Immature natural killer cell (primary cell): Measurements from ENCODE around the gene CTBP2. TPM values are rescaled to one million over a fixed set of nuclear protein-coding genes. Genes with fewer than 3 reads are reported as not detected.

Experiments
- DNase-seq, 3 donors: peaks; one replicate each; pipeline ENCODE4 v3.0.0; 2022; ENCODE audit warnings: mixed read lengths in 1 of 3
- H3K27ac Mint-ChIP-seq, 6 donors: one replicate each; pipeline ENCODE4 v1.8.0; 2020; ENCODE audit warnings: mixed read lengths in 6 of 6, mild to moderate bottlenecking in 5 of 6, inconsistent platforms in 4 of 6, moderate library complexity in 3 of 6
- H3K27me3 Mint-ChIP-seq, 3 donors: one replicate each; pipeline ENCODE4 v1.8.0; 2020 to 2021; ENCODE audit warnings: low read depth in 3 of 3, mild to moderate bottlenecking in 3 of 3, mixed read lengths in 3 of 3, moderate library complexity in 3 of 3, inconsistent platforms in 1 of 3
- H3K36me3 Mint-ChIP-seq, 3 donors: one replicate each; pipeline ENCODE4 v1.8.0; 2020; ENCODE audit warnings: mixed read lengths in 3 of 3, inconsistent platforms in 2 of 3, mild to moderate bottlenecking in 2 of 3
- H3K4me1 Mint-ChIP-seq, 2 donors: one replicate each; pipeline ENCODE4 v1.8.0; 2020; ENCODE audit warnings: inconsistent platforms in 2 of 2, mild to moderate bottlenecking in 2 of 2, mixed read lengths in 2 of 2, moderate library complexity in 1 of 2
- H3K4me3 Mint-ChIP-seq, 5 donors: one replicate each; pipeline ENCODE4 v1.8.0; 2020; ENCODE audit warnings: mild to moderate bottlenecking in 5 of 5, mixed read lengths in 5 of 5, inconsistent platforms in 3 of 5, moderate library complexity in 3 of 5
- H3K9me3 Mint-ChIP-seq, 6 donors: one replicate each; pipeline ENCODE4 v1.8.0; 2020; ENCODE audit warnings: mild to moderate bottlenecking in 6 of 6, mixed read lengths in 6 of 6, inconsistent platforms in 4 of 6, moderate library complexity in 3 of 6
- polyA plus RNA-seq, 3 donors: library from polyadenylated mRNA; unstranded; fragments of 300-500 nt; fragmentation: Illumina TruSeq; gene quantifications; one replicate each; pipeline ENCODE4 v1.2.3, GENCODE V29; 2021

CTBP2 gene
- polyA plus RNA-seq, 3 donors from 2014 or later = 89.8 to 154 (median 131) TPM

DNA sequence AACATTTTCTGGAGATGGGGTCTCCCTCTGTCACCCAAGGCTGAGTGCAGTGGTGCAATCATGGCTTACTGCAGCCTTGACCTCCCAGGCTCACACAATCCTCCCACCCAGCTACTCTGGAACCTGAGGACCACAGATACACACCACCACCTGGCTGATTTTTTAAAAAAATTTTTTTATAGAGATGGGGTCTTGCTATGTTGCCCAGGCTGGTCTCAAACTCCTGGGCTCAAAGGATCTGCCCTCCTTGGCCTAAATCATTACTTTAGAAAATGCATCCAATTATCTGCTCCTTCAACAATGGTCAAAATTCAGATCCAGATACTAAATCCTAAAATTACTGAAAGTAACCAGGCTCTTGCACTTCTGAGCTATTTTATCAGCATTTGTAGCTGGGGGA is 55.2 kb downstream of the CTBP2 start:
- peak overlapping the region; percentile 38 to 76 (median 57) for H3K27ac Mint-ChIP-seq
- H3K4me3 Mint-ChIP-seq = peak overlapping the region in 1 of 5 donors; percentile 5
- H3K36me3 Mint-ChIP-seq = peaks cover 7 to 20% (median 16%) of the 10 kb centered on the region in 3 donors
- no peaks in the 10 kb centered on the region for H3K9me3 Mint-ChIP-seq
- peaks cover 0 to 7% (median 0%) of the 10 kb centered on the region in 3 donors for H3K27me3 Mint-ChIP-seq
- H3K4me1 Mint-ChIP-seq = peaks cover 90 to 99% of the 10 kb centered on the region in 2 donors
- no peak for DNase-seq

- H3K4me3 Mint-ChIP-seq = no peak overlapping the region
- peaks cover 0 to 7% (median 0%) of the 10 kb centered on the region in 3 donors for H3K27me3 Mint-ChIP-seq
- DNase-seq = no peak
- H3K4me1 Mint-ChIP-seq = peaks cover 90 to 99% of the 10 kb centered on the region in 2 donors
- peak overlapping the region in 5 of 6 donors; percentile 8 to 78 (median 46) for H3K27ac Mint-ChIP-seq
- peaks cover 7 to 20% (median 16%) of the 10 kb centered on the region in 3 donors for H3K36me3 Mint-ChIP-seq
- H3K9me3 Mint-ChIP-seq = no peaks in the 10 kb centered on the region
Measured at GRCh38 chr10:125104559-125104958, 55.8 kb downstream of the CTBP2 start.

DNA sequence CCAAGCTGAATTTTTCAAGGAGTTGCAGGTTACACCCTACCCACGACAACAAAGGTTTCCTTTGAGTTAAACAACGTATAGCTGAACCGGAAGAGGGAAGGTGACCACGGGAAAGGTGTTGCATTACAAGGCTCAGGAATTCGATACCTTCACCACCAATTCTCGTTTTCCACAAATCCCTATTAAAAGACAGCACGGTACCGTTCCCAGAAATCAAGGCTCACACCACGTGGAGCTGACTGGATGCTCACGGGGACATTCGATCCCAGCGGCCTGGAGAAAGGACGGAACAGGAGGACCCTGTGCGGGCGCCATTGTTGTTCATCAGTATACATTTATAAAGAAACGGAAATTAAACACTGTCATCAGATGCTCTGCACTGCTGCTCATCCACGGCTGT is 56.4 kb downstream of the CTBP2 start:
- DNase-seq = no peak
- peaks cover 0 to 7% (median 0%) of the 10 kb centered on the region in 3 donors for H3K27me3 Mint-ChIP-seq
- no peaks in the 10 kb centered on the region for H3K9me3 Mint-ChIP-seq
- H3K4me1 Mint-ChIP-seq = peaks cover 90 to 100% of the 10 kb centered on the region in 2 donors
- H3K27ac Mint-ChIP-seq = peak overlapping the region in 4 of 6 donors; percentile 37 to 76 (median 70)
- no peak overlapping the region for H3K4me3 Mint-ChIP-seq
- H3K36me3 Mint-ChIP-seq = peaks cover 7 to 19% (median 15%) of the 10 kb centered on the region in 3 donors

- H3K4me3 Mint-ChIP-seq = peak overlapping the region in 1 of 5 donors; percentile 10
- peaks cover 7 to 14% (median 10%) of the 10 kb centered on the region in 3 donors for H3K36me3 Mint-ChIP-seq
- peaks cover 0 to 7% (median 2%) of the 10 kb centered on the region in 3 donors for H3K27me3 Mint-ChIP-seq
- H3K9me3 Mint-ChIP-seq = no peaks in the 10 kb centered on the region
- peak overlapping the region; percentile 37 to 76 (median 70) for H3K27ac Mint-ChIP-seq
- DNase-seq = no peak
- H3K4me1 Mint-ChIP-seq = peaks cover 91 to 100% of the 10 kb centered on the region in 2 donors
Measured at GRCh38 chr10:125103466-125103865, 56.9 kb downstream of the CTBP2 start.

DNA sequence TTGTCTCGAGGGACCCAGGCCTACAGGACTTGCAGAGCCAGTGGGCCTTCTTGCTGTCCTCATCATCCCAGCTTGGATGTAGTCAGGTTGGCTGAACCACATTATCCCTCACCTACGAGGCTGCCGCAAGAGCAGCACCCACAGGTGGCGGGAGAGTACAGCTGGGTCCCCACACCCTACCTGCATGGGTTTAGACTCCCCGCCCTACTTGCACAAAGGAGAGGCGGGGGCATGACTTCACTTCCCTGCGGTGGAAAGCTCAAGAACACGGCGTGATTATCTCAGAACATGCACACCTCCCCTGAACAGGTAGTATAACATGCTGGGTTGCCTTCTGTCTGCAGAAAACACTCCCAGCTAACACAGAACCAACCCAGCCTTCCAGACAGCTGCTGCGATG is 57.5 kb downstream of the CTBP2 start:
- Mint-ChIP-seq H3K4me3 (no peak overlapping the region), H3K4me1 (peaks cover 94 to 100% of the 10 kb centered on the region in 2 donors), H3K27me3 (peaks cover 3 to 7% (median 4%) of the 10 kb centered on the region in 3 donors), H3K9me3 (no peaks in the 10 kb centered on the region), H3K27ac (peak overlapping the region; percentile 37 to 76 (median 64)), H3K36me3 (peaks cover under 1 to 8% (median 6%) of the 10 kb centered on the region in 3 donors)
- DNase-seq = no peak

DNA sequence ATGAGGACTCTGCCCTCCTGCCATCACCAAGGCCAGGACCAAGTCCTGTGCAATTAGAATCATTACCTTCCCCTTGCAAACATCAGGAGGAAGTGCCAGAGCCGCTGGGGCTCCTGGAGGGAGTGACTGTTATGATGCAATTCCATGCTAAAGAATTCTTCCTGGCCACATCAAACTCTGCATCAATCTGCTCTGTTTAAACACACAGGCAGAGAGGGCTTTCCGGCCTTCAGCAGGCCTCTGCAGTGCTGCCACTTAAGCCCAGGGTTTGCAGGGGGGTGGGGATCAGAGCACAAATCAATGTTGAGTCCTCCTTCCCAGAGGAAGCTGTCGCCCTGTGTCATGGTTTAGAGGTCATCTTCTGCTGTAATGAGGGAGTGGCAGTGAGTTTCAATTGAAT is 58.1 kb downstream of the CTBP2 start:
- Mint-ChIP-seq H3K36me3 (peaks cover 0 to 2% (median 1%) of the 10 kb centered on the region in 3 donors), H3K9me3 (no peaks in the 10 kb centered on the region), H3K4me1 (peaks cover 94 to 100% of the 10 kb centered on the region in 2 donors), H3K27me3 (peaks cover 3 to 7% (median 4%) of the 10 kb centered on the region in 3 donors), H3K4me3 (no peak overlapping the region), H3K27ac (peak overlapping the region; percentile 1 to 82 (median 56))
- DNase-seq = no peak

- Mint-ChIP-seq H3K4me1 (peaks cover 94 to 100% of the 10 kb centered on the region in 2 donors), H3K9me3 (no peaks in the 10 kb centered on the region)
Measured at GRCh38 chr10:125101581-125101980, 58.8 kb downstream of the CTBP2 start.

GRCh38 chr10:125101049-125101448 is 59.3 kb downstream of the CTBP2 start:
- Mint-ChIP-seq H3K9me3 (no peaks in the 10 kb centered on the region), H3K27me3 (peaks cover 3 to 7% (median 4%) of the 10 kb centered on the region in 3 donors), H3K4me3 (peak overlapping the region in 1 of 5 donors; percentile 2), H3K27ac (peak overlapping the region in 2 of 6 donors; percentile 19 to 69), H3K36me3 (no peaks in the 10 kb centered on the region), H3K4me1 (peaks cover 94 to 100% of the 10 kb centered on the region in 2 donors)
- no peak for DNase-seq

More at GRCh38 chr10:125101581-125101980, 58.8 kb downstream of the CTBP2 start:
- H3K27me3 Mint-ChIP-seq = peaks cover 3 to 7% (median 4%) of the 10 kb centered on the region in 3 donors
- no peak for DNase-seq
- no peaks in the 10 kb centered on the region for H3K36me3 Mint-ChIP-seq
- peak overlapping the region in 1 of 5 donors; percentile 2 for H3K4me3 Mint-ChIP-seq
- peak overlapping the region; percentile 1 to 82 (median 60) for H3K27ac Mint-ChIP-seq

- Mint-ChIP-seq H3K27ac (peak overlapping the region; percentile 25 to 86 (median 51)), H3K4me1 (peaks cover 96 to 100% of the 10 kb centered on the region in 2 donors), H3K9me3 (no peaks in the 10 kb centered on the region), H3K36me3 (no peaks in the 10 kb centered on the region), H3K4me3 (peak overlapping the region in 2 of 5 donors; percentile 32 to 81), H3K27me3 (peaks cover 3 to 8% (median 3%) of the 10 kb centered on the region in 3 donors)
- no peak for DNase-seq
Measured at GRCh38 chr10:125097409-125098070, 62.8 kb downstream of the CTBP2 start.

- H3K4me3 Mint-ChIP-seq = peak overlapping the region in 3 of 5 donors; percentile 2 to 81 (median 78)
- H3K27me3 Mint-ChIP-seq = peaks cover 3 to 8% (median 3%) of the 10 kb centered on the region in 3 donors
- no peaks in the 10 kb centered on the region for H3K9me3 Mint-ChIP-seq
- peaks cover 96 to 100% of the 10 kb centered on the region in 2 donors for H3K4me1 Mint-ChIP-seq
- H3K36me3 Mint-ChIP-seq = no peaks in the 10 kb centered on the region
- peak overlapping the region; percentile 25 to 86 (median 55) for H3K27ac Mint-ChIP-seq
- no peak for DNase-seq
Measured at GRCh38 chr10:125096975-125097374, 63.4 kb downstream of the CTBP2 start.

DNA sequence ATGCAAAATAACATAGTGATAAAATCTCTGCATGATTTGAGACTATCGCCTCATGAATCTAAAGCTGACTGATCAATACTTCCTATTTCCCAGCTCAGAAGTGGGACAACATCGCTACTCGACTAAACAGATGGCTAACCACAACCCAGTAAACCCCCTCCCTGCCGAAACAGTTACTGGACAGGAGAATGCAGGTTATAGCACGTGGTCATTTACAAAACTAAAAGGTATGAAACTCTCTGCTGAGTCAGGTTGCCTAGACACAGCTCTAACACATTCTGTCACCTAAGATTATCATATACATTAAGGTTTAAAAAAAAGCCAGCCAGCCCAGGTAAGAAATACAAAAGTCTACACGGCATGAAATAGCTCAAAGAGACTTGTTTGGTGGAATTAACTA is 64.0 kb downstream of the CTBP2 start:
- Mint-ChIP-seq H3K9me3 (no peaks in the 10 kb centered on the region), H3K36me3 (no peaks in the 10 kb centered on the region), H3K27ac (peak overlapping the region; percentile 29 to 91 (median 85)), H3K4me3 (peak overlapping the region; percentile 28 to 81 (median 74)), H3K4me1 (peaks cover 97 to 100% of the 10 kb centered on the region in 2 donors), H3K27me3 (peaks cover 3 to 8% (median 3%) of the 10 kb centered on the region in 3 donors)
- no peak for DNase-seq

DNA sequence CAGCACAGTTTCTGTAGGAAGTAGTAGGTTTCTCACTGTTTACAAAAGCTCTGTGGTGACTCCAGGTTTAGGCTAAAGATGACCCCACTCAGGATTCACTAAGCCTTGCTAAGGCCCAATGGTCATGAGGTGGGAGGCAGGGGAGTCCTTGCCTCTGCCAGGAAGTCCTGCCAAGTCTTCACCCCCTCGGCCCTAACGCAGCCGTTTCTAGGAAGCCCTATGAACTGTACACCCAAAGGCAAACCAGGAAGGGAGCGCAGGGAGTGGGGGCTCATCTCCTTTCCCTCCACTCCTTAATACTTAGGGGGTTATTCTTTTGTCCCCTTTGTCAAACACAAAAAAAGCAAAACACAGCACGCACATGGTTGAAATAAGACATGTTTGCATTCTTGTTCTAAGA is 64.6 kb downstream of the CTBP2 start:
- H3K27ac Mint-ChIP-seq = peak overlapping the region; percentile 29 to 91 (median 85)
- peaks cover 97 to 100% of the 10 kb centered on the region in 2 donors for H3K4me1 Mint-ChIP-seq
- peak overlapping the region; percentile 28 to 81 (median 74) for H3K4me3 Mint-ChIP-seq
- peaks cover 0 to 8% (median 3%) of the 10 kb centered on the region in 3 donors for H3K27me3 Mint-ChIP-seq
- no peak for DNase-seq
- no peaks in the 10 kb centered on the region for H3K36me3 Mint-ChIP-seq
- H3K9me3 Mint-ChIP-seq = no peaks in the 10 kb centered on the region

- no peaks in the 10 kb centered on the region for H3K9me3 Mint-ChIP-seq
- H3K4me3 Mint-ChIP-seq = peak overlapping the region; percentile 22 to 81 (median 58)
- DNase-seq = no peak
- H3K27ac Mint-ChIP-seq = peak overlapping the region; percentile 84 to 91 (median 86)
- H3K4me1 Mint-ChIP-seq = peaks cover 97 to 100% of the 10 kb centered on the region in 2 donors
- H3K27me3 Mint-ChIP-seq = peaks cover 0 to 8% (median 3%) of the 10 kb centered on the region in 3 donors
- no peaks in the 10 kb centered on the region for H3K36me3 Mint-ChIP-seq
Measured at GRCh38 chr10:125095228-125095627, 65.1 kb downstream of the CTBP2 start.

GRCh38 chr10:125094806-125095205 is 65.6 kb downstream of the CTBP2 start:
- peaks cover 97 to 100% of the 10 kb centered on the region in 2 donors for H3K4me1 Mint-ChIP-seq
- peak overlapping the region; percentile 84 to 91 (median 86) for H3K27ac Mint-ChIP-seq
- H3K36me3 Mint-ChIP-seq = no peaks in the 10 kb centered on the region
- no peaks in the 10 kb centered on the region for H3K9me3 Mint-ChIP-seq
- H3K4me3 Mint-ChIP-seq = peak overlapping the region; percentile 18 to 81 (median 58)
- no peak for DNase-seq
- peaks cover 0 to 8% (median 3%) of the 10 kb centered on the region in 3 donors for H3K27me3 Mint-ChIP-seq
